HG03159 (cell line): ENCODE results near the gene AXL.

Source experiments
- ATAC-seq: cut with Tn5 transposase; IDR thresholded peaks from one replicate; pipeline ENCODE4 v1.9.1; 2021; ENCODE audit warnings: mild to moderate bottlenecking, moderate library complexity; ENCODE audit not compliant: unreplicated experiment

AXL gene

GRCh38 chr19:41305927-41306793 lies 87.1 kb downstream of the AXL start:
- ATAC-seq: no peak

GRCh38 chr19:41307090-41307875 lies 88.3 kb downstream of the AXL start:
- no peak for ATAC-seq

- no peak for ATAC-seq
Observed at GRCh38 chr19:41307954-41308449, 89.0 kb downstream of the AXL start.

- no peak for ATAC-seq
Observed at GRCh38 chr19:41308450-41309179, 89.6 kb downstream of the AXL start.

- no peak for ATAC-seq
Observed at GRCh38 chr19:41309180-41310032, 90.4 kb downstream of the AXL start.

GRCh38 chr19:41310033-41310831 lies 91.2 kb downstream of the AXL start, which contains the start of gene CCDC97:
Gene CCDC97 (plus strand): TSS chr19:41310172. CDS start chr19:41310311, 139 bp downstream.
- peak; percentile 70 for ATAC-seq

GRCh38 chr19:41311072-41311471 lies 92.0 kb downstream of the AXL start:
- no peak for ATAC-seq
